ENCODE measurements around the gene TMEM215.
"Not testable (repeated sequence)": the region's sequence is repeated elsewhere in the genome, so short reads cannot be mapped to it uniquely, and the experiment has no call there.

Gene TMEM215, protein sequence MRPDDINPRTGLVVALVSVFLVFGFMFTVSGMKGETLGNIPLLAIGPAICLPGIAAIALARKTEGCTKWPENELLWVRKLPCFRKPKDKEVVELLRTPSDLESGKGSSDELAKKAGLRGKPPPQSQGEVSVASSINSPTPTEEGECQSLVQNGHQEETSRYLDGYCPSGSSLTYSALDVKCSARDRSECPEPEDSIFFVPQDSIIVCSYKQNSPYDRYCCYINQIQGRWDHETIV

DNA sequence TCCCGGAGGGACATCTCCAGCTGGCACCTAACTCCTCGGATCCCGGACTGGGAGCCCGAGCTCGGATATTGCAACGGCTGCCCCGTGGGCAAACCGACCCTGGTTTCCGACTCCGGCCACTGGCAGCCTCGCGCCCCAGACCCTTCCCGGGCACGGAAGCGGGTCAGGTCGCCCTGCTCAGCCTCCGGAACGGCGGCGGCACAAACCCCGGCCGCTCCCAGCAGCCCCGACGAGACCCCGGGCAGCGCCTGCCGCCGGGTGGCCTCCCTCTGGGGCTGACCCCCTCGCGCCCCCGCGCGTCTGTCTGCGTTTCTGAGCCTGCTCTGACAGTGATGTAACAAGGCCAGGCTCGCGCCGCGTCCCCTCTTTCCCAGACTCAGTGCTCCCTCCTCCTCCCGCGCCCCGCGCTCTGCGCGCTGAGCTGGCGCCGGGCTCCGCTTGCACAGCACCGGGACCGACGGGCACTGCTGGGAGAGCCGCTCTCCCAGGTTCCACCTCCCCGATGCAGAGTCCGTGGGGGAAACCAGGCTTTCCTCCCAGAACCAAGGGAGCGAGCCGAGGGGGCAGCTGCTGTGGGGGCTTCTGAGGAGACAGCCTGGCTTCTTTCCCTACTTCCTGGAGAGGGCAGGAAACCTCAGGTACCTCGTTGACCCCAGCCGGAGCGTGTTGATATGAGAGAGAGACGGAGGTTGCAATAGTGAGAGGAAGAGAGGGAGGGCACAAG is at the start of gene TMEM215:
Gene TMEM215, plus strand, starts transcription at position 373 of the 724 bp plus-strand sequence. CDS start 644 bp downstream, outside the sequence.
- TF ChIP-seq POLR2A (IDR thresholded peaks at IDR 0.05; ENCODE audit: low read length) (no peak), GATA1 (IDR thresholded peaks at IDR 0.05; ENCODE audit: low read depth, low read length) (no peak)
- DNase-seq, result peak; percentile 7 to 11

DNA sequence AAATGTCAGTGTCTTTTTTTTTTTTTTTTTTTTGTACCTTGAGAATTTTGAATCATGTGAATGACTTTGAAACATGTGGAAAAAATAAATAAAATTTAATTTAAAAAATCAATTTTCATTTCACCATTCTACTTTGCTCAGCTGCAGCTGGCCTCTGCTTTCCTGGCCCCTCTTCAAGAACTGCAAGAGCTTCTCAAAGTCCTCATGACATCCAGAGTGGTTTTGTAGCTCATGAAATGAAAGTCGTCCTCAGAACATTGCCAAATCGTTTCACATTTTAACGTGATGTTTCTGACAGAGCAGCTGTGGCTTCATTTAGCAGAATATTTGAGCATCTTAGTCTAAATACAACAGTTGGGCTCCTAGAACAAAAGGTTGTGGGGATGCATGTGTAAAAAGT is 47.9 kb upstream of the TMEM215 start:
- TF ChIP-seq GATA1 (IDR thresholded peaks at IDR 0.05; ENCODE audit: low read depth, low read length) (no peak), POLR2A (IDR thresholded peaks at IDR 0.05; ENCODE audit: low read length) (no peak)
- DNase-seq, result no peak

DNA sequence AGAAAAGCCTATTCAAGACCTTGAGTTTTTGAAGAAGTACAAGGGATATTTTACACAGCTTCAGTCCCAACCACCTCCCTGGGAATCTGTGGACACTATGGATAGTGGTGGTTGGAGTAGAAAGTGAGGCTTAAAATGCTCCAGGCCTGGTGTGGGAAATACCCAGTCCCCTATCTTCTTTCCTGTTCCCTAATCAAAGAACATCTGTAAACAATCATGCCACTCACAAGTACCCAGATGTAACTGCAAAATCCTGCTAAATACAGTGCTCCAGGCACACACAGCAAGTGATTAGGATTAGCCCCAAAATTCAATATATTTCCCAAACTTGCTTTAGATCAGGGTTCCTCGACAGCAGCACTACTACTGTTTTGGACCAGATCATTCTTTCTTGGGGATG is 46.0 kb upstream of the TMEM215 start:
- DNase-seq, result no peak
- no peak for TF ChIP-seq POLR2A (IDR thresholded peaks at IDR 0.05; ENCODE audit: low read length)
- no peak for TF ChIP-seq GATA1 (IDR thresholded peaks at IDR 0.05; ENCODE audit: low read depth, low read length)

DNA sequence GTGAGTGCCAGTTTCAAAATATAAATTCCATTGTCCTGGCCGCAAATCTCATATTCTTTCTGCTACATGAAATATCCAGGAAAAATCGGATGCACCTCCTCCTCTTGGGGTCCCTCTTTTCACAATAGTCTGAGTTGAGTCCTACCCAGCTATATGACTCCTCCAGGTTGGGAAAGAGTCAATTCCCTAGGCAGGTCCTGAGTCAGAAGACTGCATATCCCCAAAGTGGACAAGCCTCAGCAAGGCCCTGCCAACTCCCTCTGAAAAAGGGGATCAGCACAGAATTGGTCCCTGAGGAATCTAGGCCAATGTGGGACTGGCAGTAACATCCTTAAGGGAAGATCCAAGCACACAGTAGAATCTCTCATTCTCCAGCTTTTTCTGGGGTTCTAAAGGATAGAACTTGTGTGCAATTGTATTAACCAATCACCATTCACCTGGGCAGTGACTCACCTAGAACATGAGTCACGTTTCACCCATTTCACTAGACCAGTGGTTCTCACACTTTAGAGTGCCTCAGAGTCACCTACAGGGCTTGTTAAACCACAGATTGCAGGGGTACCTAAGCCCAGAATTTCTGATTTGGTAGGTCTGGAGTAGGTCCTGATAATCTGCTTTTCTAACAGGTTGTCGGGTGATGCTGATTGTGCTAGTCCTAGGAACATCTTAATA is 44.7 kb upstream of the TMEM215 start:
- no peak for DNase-seq
- no peak for TF ChIP-seq POLR2A (IDR thresholded peaks at IDR 0.05; ENCODE audit: low read length)
- TF ChIP-seq GATA1 (IDR thresholded peaks at IDR 0.05; ENCODE audit: low read depth, low read length), result no peak

DNA sequence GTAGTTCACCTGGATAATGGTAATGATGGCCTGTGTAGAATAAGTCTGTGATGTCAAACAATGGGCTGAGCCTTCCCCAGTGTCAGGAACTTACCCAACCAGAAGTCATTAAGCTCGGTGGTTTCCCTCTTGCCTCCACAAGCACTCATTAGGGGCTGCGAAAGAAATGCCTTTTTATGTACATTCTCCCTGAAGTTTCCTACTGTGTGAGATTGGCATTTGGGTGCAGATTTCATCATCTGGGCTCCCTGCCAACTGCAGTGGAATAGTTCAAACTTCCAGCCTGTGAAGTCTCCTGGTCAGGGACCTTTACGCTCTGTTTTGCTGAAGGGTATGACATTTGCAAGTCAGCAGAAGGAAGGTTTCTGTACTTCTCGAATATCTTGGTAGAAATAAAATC is 41.6 kb upstream of the TMEM215 start:
- DNase-seq, result peak; percentile 10 to 44
- TF ChIP-seq GATA1 (IDR thresholded peaks at IDR 0.05; ENCODE audit: low read depth, low read length) (no peak), POLR2A (IDR thresholded peaks at IDR 0.05; ENCODE audit: low read length) (no peak)

DNA sequence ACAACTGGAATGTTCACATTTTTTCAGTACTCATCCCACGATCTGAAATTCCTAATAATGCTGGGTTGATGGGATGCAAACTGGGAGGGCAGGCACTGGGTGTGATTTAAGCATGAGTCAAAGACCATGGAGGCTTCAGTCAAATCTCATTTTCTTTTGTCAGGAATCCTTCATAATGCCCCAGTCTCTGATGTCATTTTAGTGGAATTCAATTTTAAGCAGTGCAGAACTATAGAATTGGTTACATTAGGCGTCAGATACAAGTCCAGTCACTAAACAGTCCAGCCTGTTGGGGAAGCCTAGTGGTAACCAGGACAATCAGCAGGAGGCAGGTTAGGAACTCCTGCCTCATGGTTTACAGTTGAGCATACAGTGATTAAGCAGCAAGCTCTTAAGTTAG is 41.0 kb upstream of the TMEM215 start:
- TF ChIP-seq POLR2A (IDR thresholded peaks at IDR 0.05; ENCODE audit: low read length), result no peak
- TF ChIP-seq GATA1 (IDR thresholded peaks at IDR 0.05; ENCODE audit: low read depth, low read length), result no peak
- no peak for DNase-seq

DNA sequence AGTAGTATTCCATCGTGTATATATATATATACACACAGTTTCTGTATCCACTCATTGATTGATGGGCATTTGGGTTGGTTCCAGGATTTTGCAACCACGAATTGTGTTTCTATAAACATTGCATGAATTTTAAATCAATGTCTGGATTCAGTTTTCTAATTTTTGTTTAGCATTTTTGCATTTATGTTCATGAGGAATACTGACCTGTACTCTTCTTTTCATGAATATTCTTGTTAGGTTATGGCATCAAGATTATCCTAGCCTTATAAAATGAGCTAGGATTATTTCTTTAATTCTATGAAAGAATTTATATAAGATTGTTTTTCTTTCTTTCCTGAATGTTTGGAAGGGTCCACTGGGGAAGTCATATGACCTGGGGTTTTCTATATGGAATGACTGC is 35.3 kb upstream of the TMEM215 start:
- no peak for TF ChIP-seq GATA1 (IDR thresholded peaks at IDR 0.05; ENCODE audit: low read depth, low read length)
- TF ChIP-seq POLR2A (IDR thresholded peaks at IDR 0.05; ENCODE audit: low read length), result no peak
- DNase-seq, result no peak

DNA sequence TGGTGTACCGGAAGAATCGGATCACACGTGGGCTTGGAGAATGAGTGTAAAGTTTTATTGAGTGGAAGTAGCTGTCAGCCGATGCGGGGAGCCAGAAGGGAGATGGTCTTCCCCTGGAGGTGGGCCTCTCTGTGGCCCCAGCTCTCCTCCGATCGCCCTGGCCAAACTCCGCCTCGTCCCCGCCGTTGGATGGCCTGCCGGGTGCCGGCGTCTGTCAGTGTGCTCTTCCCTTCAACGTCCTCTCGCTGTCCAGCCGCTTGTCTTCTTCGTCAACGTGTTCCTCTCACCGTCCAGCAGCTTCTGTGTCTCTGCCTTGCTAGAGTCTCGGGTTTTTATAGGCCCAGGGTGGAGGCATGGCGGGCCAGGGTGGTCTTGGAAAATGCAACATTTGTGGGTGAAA is 27.6 kb upstream of the TMEM215 start:
- TF ChIP-seq GATA1 (IDR thresholded peaks at IDR 0.05; ENCODE audit: low read depth, low read length) (no peak), POLR2A (IDR thresholded peaks at IDR 0.05; ENCODE audit: low read length) (no peak)
- DNase-seq, result no peak

DNA sequence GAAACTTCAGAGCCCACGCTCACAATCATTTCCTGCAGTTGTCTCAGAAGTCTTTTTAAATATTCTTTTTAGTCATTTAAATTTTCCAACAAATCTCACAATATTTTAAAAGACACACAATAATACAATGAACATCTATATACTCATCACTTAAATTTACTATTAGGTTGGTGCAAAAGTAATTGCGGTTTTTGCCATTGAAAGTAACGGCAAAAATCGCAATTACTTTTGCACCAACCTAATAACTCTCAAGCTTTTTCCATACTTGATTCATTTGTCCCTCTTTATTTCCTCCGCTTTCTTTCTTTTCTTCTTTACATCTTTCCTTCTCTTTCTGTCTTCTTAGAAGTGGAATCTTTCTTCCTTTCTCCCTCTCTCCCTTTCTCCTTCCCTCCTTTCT is 19.2 kb upstream of the TMEM215 start:
- TF ChIP-seq GATA1 (IDR thresholded peaks at IDR 0.05; ENCODE audit: low read depth, low read length) (no peak), POLR2A (IDR thresholded peaks at IDR 0.05; ENCODE audit: low read length) (no peak)
- no peak for DNase-seq

DNA sequence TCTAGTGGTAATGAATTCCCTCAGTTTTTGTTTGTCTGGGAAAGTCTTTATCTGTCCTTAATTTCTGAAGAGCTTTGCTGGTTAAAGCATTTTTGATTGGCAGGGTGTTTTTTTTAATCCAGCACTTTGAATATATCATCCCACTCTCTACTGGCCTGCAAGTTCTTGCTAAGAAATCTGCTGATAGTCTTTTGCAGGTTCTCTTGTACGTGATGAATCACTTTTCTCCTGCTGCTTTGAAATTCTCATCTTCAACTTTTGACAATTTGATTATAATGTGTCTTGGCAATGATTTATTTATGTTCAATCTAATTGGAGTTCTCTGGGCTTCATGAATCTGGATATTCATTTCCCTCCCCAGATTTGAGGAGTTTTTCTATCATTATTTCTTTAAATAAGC is 8.1 kb upstream of the TMEM215 start:
- DNase-seq, result no peak
- TF ChIP-seq POLR2A (IDR thresholded peaks at IDR 0.05; ENCODE audit: low read length) (no peak), GATA1 (IDR thresholded peaks at IDR 0.05; ENCODE audit: low read depth, low read length) (no peak)

DNA sequence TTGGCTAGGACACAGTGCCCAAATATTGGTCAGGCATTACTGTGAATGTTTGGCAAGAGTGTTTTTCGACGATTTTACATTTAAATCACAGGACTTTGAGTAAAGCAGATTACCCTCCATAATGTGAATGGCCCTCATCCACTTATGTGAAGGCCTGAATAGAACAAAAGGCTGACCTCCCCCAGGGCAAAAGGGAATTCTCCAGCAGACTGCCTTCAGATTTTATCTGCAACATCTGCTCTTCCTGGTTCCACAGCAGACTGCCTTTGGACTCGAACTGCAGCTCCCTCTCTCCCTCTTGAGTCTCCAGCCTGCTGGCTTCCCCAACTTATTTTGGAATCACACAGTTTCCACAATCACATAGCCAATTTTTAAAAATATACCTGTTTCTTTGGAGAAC is 7.1 kb upstream of the TMEM215 start:
- no peak for TF ChIP-seq GATA1 (IDR thresholded peaks at IDR 0.05; ENCODE audit: low read depth, low read length)
- no peak for TF ChIP-seq POLR2A (IDR thresholded peaks at IDR 0.05; ENCODE audit: low read length)
- DNase-seq, result no peak

DNA sequence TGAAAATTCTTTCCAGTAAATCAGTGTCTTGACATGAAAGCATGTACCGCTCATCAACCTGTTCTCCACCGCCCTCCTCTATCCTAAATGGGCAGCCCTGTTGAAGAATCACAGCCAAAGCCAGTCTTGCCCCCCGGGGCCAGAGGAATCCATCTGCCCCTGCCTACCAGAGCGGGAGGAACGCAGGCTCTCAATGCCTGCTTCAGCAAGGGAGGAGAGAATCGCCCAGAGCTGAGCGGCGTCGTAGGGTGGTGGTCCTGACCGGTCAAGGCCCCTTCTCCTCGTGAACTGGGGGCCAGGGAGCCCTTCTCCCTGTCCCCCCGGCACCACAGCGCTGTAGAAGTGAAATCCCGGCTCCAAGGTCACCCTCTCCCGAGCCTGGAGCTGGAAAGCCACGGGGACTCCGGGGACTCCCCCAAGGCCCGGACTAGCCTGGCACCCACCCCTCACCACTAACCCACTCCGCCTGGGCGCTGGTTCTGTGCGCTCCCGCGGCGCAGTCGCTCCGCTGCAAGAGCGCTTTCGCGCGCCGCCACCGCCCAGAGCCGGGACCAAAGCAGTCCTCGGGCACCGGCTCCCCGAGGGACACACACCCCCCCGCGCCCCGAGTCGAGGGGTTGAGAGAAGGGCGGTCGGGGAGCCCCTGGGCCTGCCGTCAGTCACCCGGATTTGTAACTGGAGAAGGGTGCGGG is 718 bp upstream of the TMEM215 start:
- TF ChIP-seq GATA1 (IDR thresholded peaks at IDR 0.05; ENCODE audit: low read depth, low read length) (no peak), POLR2A (IDR thresholded peaks at IDR 0.05; ENCODE audit: low read length) (no peak)
- no peak for DNase-seq

DNA sequence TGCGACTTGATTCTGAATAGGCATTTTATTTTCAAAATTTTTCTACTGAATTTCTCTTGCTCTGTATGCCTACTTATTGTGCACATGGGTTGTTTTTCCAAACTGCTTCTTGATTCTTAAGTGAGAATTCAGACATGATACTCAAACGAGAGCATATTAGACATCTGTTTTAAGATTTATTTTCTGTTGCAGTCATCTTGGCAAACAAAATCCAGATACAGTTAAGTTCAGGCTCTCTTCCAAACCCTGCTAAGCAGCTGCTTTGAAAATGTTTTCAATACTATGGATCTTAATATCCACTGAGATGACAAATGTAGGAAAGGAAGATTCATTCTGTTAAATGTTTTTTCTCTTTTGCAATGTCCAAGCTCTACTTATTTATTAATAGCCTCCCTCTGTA is 4.5 kb downstream of the TMEM215 start:
- TF ChIP-seq POLR2A (IDR thresholded peaks at IDR 0.05; ENCODE audit: low read length) (no peak), GATA1 (IDR thresholded peaks at IDR 0.05; ENCODE audit: low read depth, low read length) (no peak)
- no peak for DNase-seq

DNA sequence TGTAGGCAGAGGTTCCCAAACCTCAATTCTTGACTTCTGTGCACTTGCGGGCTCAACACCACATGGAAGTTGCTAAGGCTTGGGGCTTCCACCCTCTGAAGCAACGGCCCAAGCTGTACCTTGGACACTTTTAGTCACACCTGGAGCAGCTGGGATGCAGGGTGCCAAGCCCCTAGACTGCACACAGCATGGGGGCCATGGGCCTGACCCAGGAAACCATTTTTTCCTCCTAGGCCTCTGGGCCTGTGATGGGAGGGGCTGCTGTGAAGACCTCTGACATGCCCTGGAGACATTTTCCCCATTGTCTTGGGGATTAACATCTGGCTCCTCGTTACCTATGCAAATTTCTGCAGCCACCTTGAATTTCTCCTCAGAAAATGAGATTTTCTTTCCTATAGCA is 12.7 kb downstream of the TMEM215 start:
- not testable (repeated sequence) for DNase-seq

Data from erythroblast (primary cell).